B cell (primary cell): ENCODE data around the gene CALML5. TPM values are rescaled to one million over a fixed set of nuclear protein-coding genes. Genes with fewer than 3 reads are reported as not detected.

Experiments used
- ATAC-seq: fragments of 200-7000 bp; cut with Tn5 transposase; one replicate; pipeline ENCODE4 v1.10.0; 2021; ENCODE audit warnings: low read depth, mild to moderate bottlenecking, moderate number of reproducible peaks, moderate library complexity
- CTCF ChIA-PET: fragments of 350-600 bp; sonication (Branson Sonifier 250); formaldehyde crosslinking; loops from one replicate; lab custom pipeline; 2021; ENCODE audit warnings: antibody characterized with exemption, inconsistent platforms; lab: Charles Lee
- POLR2A ChIA-PET: fragments of 350-600 bp; sonication (Branson Sonifier 250); formaldehyde crosslinking; loops from one replicate; lab custom pipeline; 2021; ENCODE audit warnings: antibody characterized with exemption; lab: Charles Lee
- DNase-seq: peaks from one replicate; pipeline ENCODE4 v3.0.0; 2013
- H2AFZ ChIP-seq: 2 replicates; pipeline ENCODE4 v1.6.1; 2012; ENCODE audit warnings: mild to moderate bottlenecking, low read depth, low read length; ENCODE audit not compliant: insufficient read depth, poor library complexity, severe bottlenecking
- H3K27ac ChIP-seq, 2 donors: 1 replicate in 1 of 2; 2 replicates in 1 of 2; pipeline ENCODE4 v1.5.1; 2012 to 2013; ENCODE audit warnings: low read length in 2 of 2, mild to moderate bottlenecking in 2 of 2, moderate library complexity in 1 of 2
- H3K27me3 ChIP-seq, 4 experiments: fragments of 200-600 bp in 1 of 4; sonication (generic) in 1 of 4; replicated peaks in 1 of 4; 1 replicate in 2 of 4; 2 replicates in 2 of 4; pipeline versions ENCODE4 v1.6.1 to v1.7.0; 2013 to 2016; ENCODE audit warnings: low read length in 3 of 4, mild to moderate bottlenecking in 2 of 4, mixed read lengths in 1 of 4, moderate library complexity in 1 of 4; ENCODE audit not compliant: insufficient read depth in 4 of 4, control insufficient read depth in 3 of 4; ENCODE audit errors: control extremely low read depth in 1 of 4
- H3K36me3 ChIP-seq, 2 experiments: replicated peaks in 1 of 2; 1 replicate in 1 of 2; 2 replicates in 1 of 2; pipeline versions ENCODE4 v1.6.1 to v1.7.1; 2013; ENCODE audit warnings: low read length in 1 of 2; ENCODE audit not compliant: insufficient read depth in 2 of 2, control insufficient read depth in 1 of 2; ENCODE audit errors: control extremely low read depth in 1 of 2, extremely low read depth in 1 of 2
- H3K4me1 ChIP-seq, 2 donors: fragments of 200-600 bp in 1 of 2; sonication (generic) in 1 of 2; 1 replicate in 1 of 2; 2 replicates in 1 of 2; pipeline versions ENCODE4 v1.5.1 to v1.6.1; 2013 to 2017; ENCODE audit warnings: low read length in 2 of 2; ENCODE audit not compliant: control insufficient read depth in 2 of 2, insufficient read depth in 2 of 2
- H3K4me2 ChIP-seq: replicated peaks from 2 replicates; pipeline ENCODE3; 2012; ENCODE audit warnings: mild to moderate bottlenecking, low read depth, low read length; ENCODE audit not compliant: poor library complexity, severe bottlenecking
- H3K4me3 ChIP-seq, 5 experiments: fragments of 200-600 bp in 1 of 5; sonication (generic) in 1 of 5; 1 replicate in 3 of 5; 2 replicates in 2 of 5; pipeline versions ENCODE4 v1.5.1 to v1.7.0; 2011 to 2016; ENCODE audit warnings: low read length in 4 of 5, mild to moderate bottlenecking in 4 of 5, low read depth in 2 of 5, control low read depth in 1 of 5, moderate library complexity in 1 of 5; ENCODE audit not compliant: insufficient read depth in 1 of 5; ENCODE audit errors: control extremely low read depth in 1 of 5, extremely low read depth in 1 of 5
- H3K79me2 ChIP-seq: fragments of 200-600 bp; sonication (generic); one replicate; pipeline ENCODE4 v1.6.0; 2016; ENCODE audit warnings: low read length; ENCODE audit not compliant: control insufficient read depth, insufficient read depth
- H3K9ac ChIP-seq: fragments of 200-600 bp; sonication (generic); 2 replicates; pipeline ENCODE4 v1.6.1; 2017; ENCODE audit warnings: mild to moderate bottlenecking, low read length, moderate library complexity
- H3K9me3 ChIP-seq, 3 donors: one replicate each; pipeline versions ENCODE4 v1.6.1 to v1.7.1; 2013; ENCODE audit warnings: low read length in 2 of 3; ENCODE audit not compliant: control insufficient read depth in 2 of 3, insufficient read depth in 1 of 3; ENCODE audit errors: control extremely low read depth in 1 of 3
- H4K20me1 ChIP-seq: 2 replicates; pipeline ENCODE4 v1.6.0; 2012; ENCODE audit warnings: mild to moderate bottlenecking, low read length; ENCODE audit not compliant: insufficient read depth, control insufficient read depth, poor library complexity, severe bottlenecking
- H3K27ac Mint-ChIP-seq: one replicate; pipeline ENCODE4 v1.8.0; 2021; ENCODE audit warnings: mixed read lengths
- H3K27me3 Mint-ChIP-seq: one replicate; pipeline ENCODE4 v1.8.0; 2021; ENCODE audit warnings: mixed read lengths
- H3K4me1 Mint-ChIP-seq: one replicate; pipeline ENCODE4 v1.8.0; 2021; ENCODE audit warnings: mixed read lengths
- H3K4me3 Mint-ChIP-seq: one replicate; pipeline ENCODE4 v1.8.0; 2021; ENCODE audit warnings: mixed read lengths
- H3K9me3 Mint-ChIP-seq: one replicate; pipeline ENCODE4 v1.8.0; 2022; ENCODE audit warnings: mixed read lengths; ENCODE audit not compliant: insufficient read depth
- EZH2 ChIP-seq: IDR thresholded peaks from 2 replicates; pipeline ENCODE4 v1.6.1; 2012; ENCODE audit warnings: borderline replicate concordance, low read depth, mild to moderate bottlenecking, moderate library complexity, low read length; ENCODE audit not compliant: insufficient read depth, poor library complexity, severe bottlenecking
- WGBS: methylation state at CpG from one replicate; pipeline ENCODE4 v1.1.5; 2013; ENCODE audit warnings: missing lambda C conversion rate; ENCODE audit not compliant: insufficient coverage; 5-methylcytosine and 5-hydroxymethylcytosine counted together
- intact Hi-C: fragments of 100-400 bp; cut with micrococcal nuclease; formaldehyde crosslinking; loops from one replicate; pipeline ENCODE4 v1.10.0; 2022
- polyA plus RNA-seq: library from polyadenylated mRNA; depleted of rRNA; stranded (reverse); fragments of >200 nt; gene quantifications from 2 replicates; pipeline ENCODE4 v1.2.3, GENCODE V29; 2012
- total RNA-seq, 2 donors: library from RNA; stranded (reverse); fragments of 120-200 nt in 1 of 2; gene quantifications; 1 replicate in 1 of 2; 2 replicates in 1 of 2; pipeline versions ENCODE4 v1.2.3 to v1.2.4, GENCODE V29; 2013 to 2022
- TF ChIP-seq, protein P1 (sequence below): fragments of 200-600 bp; IDR thresholded peaks from one replicate; pipeline ENCODE4 v1.8.0; 2022; ENCODE audit warnings: antibody characterized with exemption, mild to moderate bottlenecking

CALML5 gene
- total and polyA plus RNA-seq, 2 donors (not counting 1 experiment from before 2014, with no cell fraction given) = not detected

DNA sequence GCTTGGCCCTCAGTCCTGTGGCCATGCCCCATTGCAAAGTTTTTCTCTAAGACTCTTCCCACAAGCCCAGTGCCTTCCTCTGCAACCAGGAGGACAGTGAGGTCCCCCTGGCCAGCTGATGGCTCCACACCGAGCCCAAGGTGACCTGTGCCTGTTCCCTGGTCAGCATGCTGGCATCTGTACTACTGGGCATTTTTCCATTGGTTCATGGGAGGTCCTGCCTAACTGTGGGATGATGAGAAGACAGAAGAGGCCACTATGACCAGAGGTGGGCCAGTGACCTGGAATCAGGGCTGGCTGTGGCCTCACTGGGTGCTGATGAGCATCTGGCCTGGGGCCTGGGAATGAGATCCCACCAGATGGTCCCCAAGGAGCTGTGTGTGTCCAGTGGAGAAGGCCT lies 45.6 kb upstream of the CALML5 start:
- Histone ChIP-seq H3K27ac (no peak overlapping the region), H3K4me2 (no peak overlapping the region), H3K79me2 (no peaks in the 10 kb centered on the region), H3K9ac (no peak overlapping the region), H3K9me3 (peaks cover 3 to 7% (median 3%) of the 10 kb centered on the region in 3 donors), H3K36me3 (no peaks in the 10 kb centered on the region), H3K27me3 (no peaks in the 10 kb centered on the region), H3K4me3 (no peak overlapping the region), H2AFZ (no peak overlapping the region), H3K4me1 (peaks cover 0 to 7% of the 10 kb centered on the region in 2 donors), H4K20me1 (no peaks in the 10 kb centered on the region)
- Mint-ChIP-seq H3K27me3 (no peaks in the 10 kb centered on the region), H3K4me3 (no peak overlapping the region), H3K4me1 (no peaks in the 10 kb centered on the region), H3K9me3 (peaks cover 3% of the 10 kb centered on the region), H3K27ac (no peak overlapping the region)
- whole genome bisulfite sequencing = 58% methylated on average over 1 of the region's 1 CpG
- intact Hi-C loops = no loop called here
- no peak for DNase-seq
- TF ChIP-seq, protein P1, sequence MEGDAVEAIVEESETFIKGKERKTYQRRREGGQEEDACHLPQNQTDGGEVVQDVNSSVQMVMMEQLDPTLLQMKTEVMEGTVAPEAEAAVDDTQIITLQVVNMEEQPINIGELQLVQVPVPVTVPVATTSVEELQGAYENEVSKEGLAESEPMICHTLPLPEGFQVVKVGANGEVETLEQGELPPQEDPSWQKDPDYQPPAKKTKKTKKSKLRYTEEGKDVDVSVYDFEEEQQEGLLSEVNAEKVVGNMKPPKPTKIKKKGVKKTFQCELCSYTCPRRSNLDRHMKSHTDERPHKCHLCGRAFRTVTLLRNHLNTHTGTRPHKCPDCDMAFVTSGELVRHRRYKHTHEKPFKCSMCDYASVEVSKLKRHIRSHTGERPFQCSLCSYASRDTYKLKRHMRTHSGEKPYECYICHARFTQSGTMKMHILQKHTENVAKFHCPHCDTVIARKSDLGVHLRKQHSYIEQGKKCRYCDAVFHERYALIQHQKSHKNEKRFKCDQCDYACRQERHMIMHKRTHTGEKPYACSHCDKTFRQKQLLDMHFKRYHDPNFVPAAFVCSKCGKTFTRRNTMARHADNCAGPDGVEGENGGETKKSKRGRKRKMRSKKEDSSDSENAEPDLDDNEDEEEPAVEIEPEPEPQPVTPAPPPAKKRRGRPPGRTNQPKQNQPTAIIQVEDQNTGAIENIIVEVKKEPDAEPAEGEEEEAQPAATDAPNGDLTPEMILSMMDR = no peak
- no peak for TF ChIP-seq EZH2
- ATAC-seq = no peak
- POLR2A ChIA-PET = no interaction called here
- CTCF ChIA-PET = no interaction called here

DNA sequence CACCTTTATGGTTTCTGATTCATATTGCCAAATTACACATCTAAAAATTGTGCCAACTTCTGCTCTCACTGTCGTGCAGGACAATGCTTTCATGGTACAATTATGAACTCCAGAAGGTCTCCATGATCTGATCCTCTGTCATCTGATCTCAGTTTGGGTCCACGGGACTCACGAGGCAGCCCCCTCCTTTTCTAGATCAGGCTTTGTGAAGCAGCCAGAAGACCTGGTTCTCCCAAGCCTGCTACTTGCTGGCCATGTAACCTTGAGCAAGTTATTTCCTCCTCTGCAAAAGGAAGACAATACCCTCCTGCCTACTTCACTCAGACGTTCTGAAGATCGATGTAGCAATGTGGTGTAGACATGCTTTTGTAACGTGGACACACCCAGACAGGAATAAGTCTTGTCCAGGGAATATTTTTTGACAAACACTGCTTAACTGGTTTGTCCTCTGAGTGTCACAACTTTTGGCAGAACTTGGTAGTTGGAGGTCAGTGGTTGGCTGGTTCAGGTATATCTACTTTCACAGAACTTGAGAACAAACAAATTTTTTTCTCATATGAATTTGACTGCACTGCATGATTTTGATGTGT lies 44.9 kb upstream of the CALML5 start:
- H3K4me3 Mint-ChIP-seq = no peak overlapping the region
- POLR2A ChIA-PET = no interaction called here
- intact Hi-C loops = no loop called here

More for the DNA sequence above, 44.9 kb upstream of the CALML5 start:
- Histone ChIP-seq H3K27me3 (no peaks in the 10 kb centered on the region), H3K27ac (no peak overlapping the region), H3K79me2 (no peaks in the 10 kb centered on the region), H4K20me1 (no peaks in the 10 kb centered on the region), H3K9ac (no peak overlapping the region), H3K4me1 (peaks cover 0 to 7% of the 10 kb centered on the region in 2 donors), H3K4me3 (no peak overlapping the region), H2AFZ (no peak overlapping the region), H3K9me3 (peaks cover 3 to 7% (median 3%) of the 10 kb centered on the region in 3 donors), H3K36me3 (no peaks in the 10 kb centered on the region), H3K4me2 (no peak overlapping the region)
- ATAC-seq = no peak
- no peak for TF ChIP-seq EZH2
- TF ChIP-seq, protein P1 = no peak
- H3K27ac Mint-ChIP-seq = no peak overlapping the region
- H3K27me3 Mint-ChIP-seq = no peaks in the 10 kb centered on the region
- 92% methylated on average over 5 of the region's 6 CpGs for WGBS
- H3K9me3 Mint-ChIP-seq = peaks cover 3% of the 10 kb centered on the region
- CTCF ChIA-PET = no interaction called here
- peaks cover 2% of the 10 kb centered on the region for H3K4me1 Mint-ChIP-seq
- DNase-seq = no peak
